ENCODE measurements around the gene ZNF330.
"Not testable (repeated sequence)": the region's sequence is repeated elsewhere in the genome, so short reads cannot be mapped to it uniquely, and the experiment has no call there.

Gene ZNF330

GRCh38 chr4:141220691-141221659, at the start of gene ZNF330:
ZNF330 (plus strand) TSS chr4:141220895; CDS start chr4:141222372, 1,477 bp downstream.
- peak; percentile 20 for TF ChIP-seq CTCF (IDR thresholded peaks at IDR 0.05; ENCODE audit: extremely low read depth, insufficient read depth, missing control alignments)
- in situ Hi-C loops (cut with MboI; ENCODE audit: low pct_unique_long_range_greater_than_20kb, low sequenced_read_pairs, unreplicated experiment): no loop called here
- DNase-seq (ENCODE audit: low spot score): peak; percentile 90

- in situ Hi-C loops (cut with MboI; ENCODE audit: low pct_unique_long_range_greater_than_20kb, low sequenced_read_pairs, unreplicated experiment): no loop called here
- no peak for TF ChIP-seq CTCF (IDR thresholded peaks at IDR 0.05; ENCODE audit: extremely low read depth, insufficient read depth, missing control alignments)
- DNase-seq (ENCODE audit: low spot score): no peak
Measured at GRCh38 chr4:141174457-141174856, 46.2 kb upstream of the ZNF330 start.

- no peak for TF ChIP-seq CTCF (IDR thresholded peaks at IDR 0.05; ENCODE audit: extremely low read depth, insufficient read depth, missing control alignments)
- in situ Hi-C loops (cut with MboI; ENCODE audit: low pct_unique_long_range_greater_than_20kb, low sequenced_read_pairs, unreplicated experiment): no loop called here
- no peak for DNase-seq (ENCODE audit: low spot score)
Measured at GRCh38 chr4:141177171-141177570, 43.5 kb upstream of the ZNF330 start.

GRCh38 chr4:141179474-141180373, 41.0 kb upstream of the ZNF330 start:
- no peak for TF ChIP-seq CTCF (IDR thresholded peaks at IDR 0.05; ENCODE audit: extremely low read depth, insufficient read depth, missing control alignments)
- no peak for DNase-seq (ENCODE audit: low spot score)
- in situ Hi-C loops (cut with MboI; ENCODE audit: low pct_unique_long_range_greater_than_20kb, low sequenced_read_pairs, unreplicated experiment): no loop called here

- DNase-seq (ENCODE audit: low spot score): no peak
- in situ Hi-C loops (cut with MboI; ENCODE audit: low pct_unique_long_range_greater_than_20kb, low sequenced_read_pairs, unreplicated experiment): no loop called here
Measured at GRCh38 chr4:141180991-141181761, 39.5 kb upstream of the ZNF330 start.

GRCh38 chr4:141183491-141183890, 37.2 kb upstream of the ZNF330 start:
- DNase-seq (ENCODE audit: low spot score); in situ Hi-C loops (cut with MboI; ENCODE audit: low pct_unique_long_range_greater_than_20kb, low sequenced_read_pairs, unreplicated experiment): not testable (repeated sequence)

More at GRCh38 chr4:141180991-141181761, 39.5 kb upstream of the ZNF330 start:
- no peak for TF ChIP-seq CTCF (IDR thresholded peaks at IDR 0.05; ENCODE audit: extremely low read depth, insufficient read depth, missing control alignments)

Data from GM13977 (cell line).